Osteoblast (primary cell): ENCODE data around the gene SLC25A17. TPM values are rescaled to one million over a fixed set of nuclear protein-coding genes. Genes with fewer than 3 reads are reported as not detected.

Experiments
- DNase-seq: peaks from one replicate; pipeline ENCODE4 v3.0.0; 2011; ENCODE audit warnings: low spot score, mixed read lengths; ENCODE audit not compliant: insufficient read length; ENCODE audit errors: missing footprints
- H2AFZ ChIP-seq: 2 replicates; pipeline ENCODE4 v1.6.0; 2011; ENCODE audit warnings: mild to moderate bottlenecking, low read length
- H3K27ac ChIP-seq: 2 replicates; pipeline ENCODE4 v1.5.1; 2011; ENCODE audit warnings: mild to moderate bottlenecking, low read depth, low read length, moderate library complexity
- H3K27me3 ChIP-seq: 2 replicates; pipeline ENCODE4 v1.6.0; 2012; ENCODE audit warnings: mild to moderate bottlenecking, control low read depth, inconsistent platforms, low read length, moderate library complexity; ENCODE audit not compliant: insufficient read depth
- H3K36me3 ChIP-seq: 2 replicates; pipeline ENCODE4 v1.5.1; 2011; ENCODE audit warnings: mild to moderate bottlenecking, low read length, control low read depth, moderate library complexity; ENCODE audit not compliant: insufficient read depth
- H3K4me1 ChIP-seq: 2 replicates; pipeline ENCODE4 v1.5.1; 2011; ENCODE audit warnings: mild to moderate bottlenecking, low read length, control low read depth, moderate library complexity; ENCODE audit not compliant: insufficient read depth
- H3K4me2 ChIP-seq: 2 replicates; pipeline ENCODE4 v1.6.0; 2011; ENCODE audit warnings: mild to moderate bottlenecking, low read length; ENCODE audit not compliant: insufficient read depth
- H3K4me3 ChIP-seq: fragments of 200-600 bp; sonication (generic); 3 replicates; pipeline ENCODE4 v1.5.1; 2012; ENCODE audit warnings: mild to moderate bottlenecking, low read length, inconsistent platforms; ENCODE audit not compliant: insufficient read depth
- H3K79me2 ChIP-seq: 2 replicates; pipeline ENCODE4 v1.6.0; 2012; ENCODE audit warnings: mild to moderate bottlenecking, low read length, control low read depth, inconsistent platforms; ENCODE audit not compliant: insufficient read depth
- H3K9me3 ChIP-seq: 2 replicates; pipeline ENCODE4 v1.5.1; 2011; ENCODE audit warnings: low read depth, low read length, control low read depth
- H4K20me1 ChIP-seq: 2 replicates; pipeline ENCODE4 v1.6.0; 2012; ENCODE audit warnings: mild to moderate bottlenecking, low read length, control low read depth; ENCODE audit not compliant: insufficient read depth
- total RNA-seq: library from RNA; depleted of rRNA; stranded (reverse); fragments of >200 nt; gene quantifications from 2 replicates; pipeline ENCODE4 v1.2.3, GENCODE V29; 2012
- TF ChIP-seq, protein P1 (sequence below): IDR thresholded peaks from 2 replicates; pipeline ENCODE4 v1.5.1; 2011; ENCODE audit warnings: mild to moderate bottlenecking, low read depth, low read length, moderate library complexity; ENCODE audit errors: extremely low read depth

SLC25A17 gene
- total RNA-seq, 1 donor = 16.3 TPM

- TF ChIP-seq, protein P1, sequence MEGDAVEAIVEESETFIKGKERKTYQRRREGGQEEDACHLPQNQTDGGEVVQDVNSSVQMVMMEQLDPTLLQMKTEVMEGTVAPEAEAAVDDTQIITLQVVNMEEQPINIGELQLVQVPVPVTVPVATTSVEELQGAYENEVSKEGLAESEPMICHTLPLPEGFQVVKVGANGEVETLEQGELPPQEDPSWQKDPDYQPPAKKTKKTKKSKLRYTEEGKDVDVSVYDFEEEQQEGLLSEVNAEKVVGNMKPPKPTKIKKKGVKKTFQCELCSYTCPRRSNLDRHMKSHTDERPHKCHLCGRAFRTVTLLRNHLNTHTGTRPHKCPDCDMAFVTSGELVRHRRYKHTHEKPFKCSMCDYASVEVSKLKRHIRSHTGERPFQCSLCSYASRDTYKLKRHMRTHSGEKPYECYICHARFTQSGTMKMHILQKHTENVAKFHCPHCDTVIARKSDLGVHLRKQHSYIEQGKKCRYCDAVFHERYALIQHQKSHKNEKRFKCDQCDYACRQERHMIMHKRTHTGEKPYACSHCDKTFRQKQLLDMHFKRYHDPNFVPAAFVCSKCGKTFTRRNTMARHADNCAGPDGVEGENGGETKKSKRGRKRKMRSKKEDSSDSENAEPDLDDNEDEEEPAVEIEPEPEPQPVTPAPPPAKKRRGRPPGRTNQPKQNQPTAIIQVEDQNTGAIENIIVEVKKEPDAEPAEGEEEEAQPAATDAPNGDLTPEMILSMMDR = no peak
- DNase-seq = no peak
- H3K27me3 ChIP-seq = no peaks in the 10 kb centered on the region
Measured at GRCh38 chr22:40758390-40758789, 60.8 kb downstream of the SLC25A17 start.

GRCh38 chr22:40757071-40757470 lies 62.1 kb downstream of the SLC25A17 start:
- DNase-seq = no peak
- no peaks in the 10 kb centered on the region for H3K36me3 ChIP-seq

More at GRCh38 chr22:40758390-40758789, 60.8 kb downstream of the SLC25A17 start:
- H2AFZ ChIP-seq = no peak overlapping the region
- H3K4me3 ChIP-seq = no peak overlapping the region
- no peaks in the 10 kb centered on the region for H3K79me2 ChIP-seq
- no peaks in the 10 kb centered on the region for H3K36me3 ChIP-seq
- no peaks in the 10 kb centered on the region for H4K20me1 ChIP-seq
- H3K4me1 ChIP-seq = no peaks in the 10 kb centered on the region
- no peak overlapping the region for H3K27ac ChIP-seq
- H3K4me2 ChIP-seq = no peak overlapping the region
- H3K9me3 ChIP-seq = no peaks in the 10 kb centered on the region

GRCh38 chr22:40753114-40753513 lies 66.0 kb downstream of the SLC25A17 start:
- Histone ChIP-seq H3K4me1 (no peaks in the 10 kb centered on the region), H4K20me1 (no peaks in the 10 kb centered on the region), H3K4me2 (no peak overlapping the region), H3K79me2 (no peaks in the 10 kb centered on the region), H3K36me3 (no peaks in the 10 kb centered on the region), H3K27me3 (peaks cover 7% of the 10 kb centered on the region), H3K4me3 (no peak overlapping the region), H3K9me3 (peaks cover 1% of the 10 kb centered on the region), H2AFZ (no peak overlapping the region), H3K27ac (no peak overlapping the region)
- no peak for DNase-seq
- TF ChIP-seq, protein P1 = no peak

More at GRCh38 chr22:40757071-40757470, 62.1 kb downstream of the SLC25A17 start:
- Histone ChIP-seq H3K27ac (no peak overlapping the region), H2AFZ (no peak overlapping the region), H3K27me3 (no peaks in the 10 kb centered on the region), H4K20me1 (no peaks in the 10 kb centered on the region), H3K4me1 (no peaks in the 10 kb centered on the region), H3K4me3 (no peak overlapping the region), H3K79me2 (no peaks in the 10 kb centered on the region), H3K4me2 (no peak overlapping the region), H3K9me3 (no peaks in the 10 kb centered on the region)
- TF ChIP-seq, protein P1 = no peak

GRCh38 chr22:40751250-40751649 lies 67.9 kb downstream of the SLC25A17 start:
- Histone ChIP-seq H3K4me1 (no peaks in the 10 kb centered on the region), H3K4me2 (no peak overlapping the region), H2AFZ (no peak overlapping the region), H3K9me3 (peaks cover 3% of the 10 kb centered on the region), H3K4me3 (no peak overlapping the region), H3K27ac (no peak overlapping the region), H3K27me3 (peaks cover 7% of the 10 kb centered on the region), H3K36me3 (no peaks in the 10 kb centered on the region), H4K20me1 (no peaks in the 10 kb centered on the region), H3K79me2 (no peaks in the 10 kb centered on the region)
- DNase-seq = no peak
- TF ChIP-seq, protein P1 = no peak
